ENCODE data around the gene HOXA4. TPM values are rescaled to one million over a fixed set of nuclear protein-coding genes. Genes with fewer than 3 reads are reported as not detected.

HOXA4 gene
- total RNA-seq, 1 experiment from 2014 or later = not detected

GRCh38 chr7:27143023-27143949 lies 12.7 kb upstream of the HOXA4 start, which contains the start of gene HOXA5 (continued):
- TF ChIP-seq, protein P1, sequence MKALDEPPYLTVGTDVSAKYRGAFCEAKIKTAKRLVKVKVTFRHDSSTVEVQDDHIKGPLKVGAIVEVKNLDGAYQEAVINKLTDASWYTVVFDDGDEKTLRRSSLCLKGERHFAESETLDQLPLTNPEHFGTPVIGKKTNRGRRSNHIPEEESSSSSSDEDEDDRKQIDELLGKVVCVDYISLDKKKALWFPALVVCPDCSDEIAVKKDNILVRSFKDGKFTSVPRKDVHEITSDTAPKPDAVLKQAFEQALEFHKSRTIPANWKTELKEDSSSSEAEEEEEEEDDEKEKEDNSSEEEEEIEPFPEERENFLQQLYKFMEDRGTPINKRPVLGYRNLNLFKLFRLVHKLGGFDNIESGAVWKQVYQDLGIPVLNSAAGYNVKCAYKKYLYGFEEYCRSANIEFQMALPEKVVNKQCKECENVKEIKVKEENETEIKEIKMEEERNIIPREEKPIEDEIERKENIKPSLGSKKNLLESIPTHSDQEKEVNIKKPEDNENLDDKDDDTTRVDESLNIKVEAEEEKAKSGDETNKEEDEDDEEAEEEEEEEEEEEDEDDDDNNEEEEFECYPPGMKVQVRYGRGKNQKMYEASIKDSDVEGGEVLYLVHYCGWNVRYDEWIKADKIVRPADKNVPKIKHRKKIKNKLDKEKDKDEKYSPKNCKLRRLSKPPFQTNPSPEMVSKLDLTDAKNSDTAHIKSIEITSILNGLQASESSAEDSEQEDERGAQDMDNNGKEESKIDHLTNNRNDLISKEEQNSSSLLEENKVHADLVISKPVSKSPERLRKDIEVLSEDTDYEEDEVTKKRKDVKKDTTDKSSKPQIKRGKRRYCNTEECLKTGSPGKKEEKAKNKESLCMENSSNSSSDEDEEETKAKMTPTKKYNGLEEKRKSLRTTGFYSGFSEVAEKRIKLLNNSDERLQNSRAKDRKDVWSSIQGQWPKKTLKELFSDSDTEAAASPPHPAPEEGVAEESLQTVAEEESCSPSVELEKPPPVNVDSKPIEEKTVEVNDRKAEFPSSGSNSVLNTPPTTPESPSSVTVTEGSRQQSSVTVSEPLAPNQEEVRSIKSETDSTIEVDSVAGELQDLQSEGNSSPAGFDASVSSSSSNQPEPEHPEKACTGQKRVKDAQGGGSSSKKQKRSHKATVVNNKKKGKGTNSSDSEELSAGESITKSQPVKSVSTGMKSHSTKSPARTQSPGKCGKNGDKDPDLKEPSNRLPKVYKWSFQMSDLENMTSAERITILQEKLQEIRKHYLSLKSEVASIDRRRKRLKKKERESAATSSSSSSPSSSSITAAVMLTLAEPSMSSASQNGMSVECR (CRISPR knock-in tag; IDR thresholded peaks at IDR 0.05; ENCODE audit: borderline replicate concordance) = no peak
- TF ChIP-seq, protein P2, sequence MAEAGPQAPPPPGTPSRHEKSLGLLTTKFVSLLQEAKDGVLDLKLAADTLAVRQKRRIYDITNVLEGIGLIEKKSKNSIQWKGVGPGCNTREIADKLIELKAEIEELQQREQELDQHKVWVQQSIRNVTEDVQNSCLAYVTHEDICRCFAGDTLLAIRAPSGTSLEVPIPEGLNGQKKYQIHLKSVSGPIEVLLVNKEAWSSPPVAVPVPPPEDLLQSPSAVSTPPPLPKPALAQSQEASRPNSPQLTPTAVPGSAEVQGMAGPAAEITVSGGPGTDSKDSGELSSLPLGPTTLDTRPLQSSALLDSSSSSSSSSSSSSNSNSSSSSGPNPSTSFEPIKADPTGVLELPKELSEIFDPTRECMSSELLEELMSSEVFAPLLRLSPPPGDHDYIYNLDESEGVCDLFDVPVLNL (CRISPR knock-in tag; IDR thresholded peaks at IDR 0.05; ENCODE audit: borderline replicate concordance, low read depth) = no peak
- TF ChIP-seq ZNF317 (CRISPR knock-in tag; IDR thresholded peaks at IDR 0.05; ENCODE audit: borderline replicate concordance, low read depth) (no peak), TEAD4 (CRISPR knock-in tag; IDR thresholded peaks at IDR 0.05) (0 out of 2 replicates have a peak, but pooled peaks have one; percentile 17), ETV6 (CRISPR knock-in tag; IDR thresholded peaks at IDR 0.05) (peak; percentile 60; the same call in 1 of the 2 replicates), TEAD1 (CRISPR knock-in tag; IDR thresholded peaks at IDR 0.05) (0 out of 2 replicates have a peak, but pooled peaks have one; percentile 18), ATF1 (CRISPR knock-in tag; IDR thresholded peaks at IDR 0.05) (no peak), ZNF416 (CRISPR knock-in tag; IDR thresholded peaks at IDR 0.05) (no peak), MAX (CRISPR knock-in tag; IDR thresholded peaks at IDR 0.05) (0 out of 2 replicates have a peak, but pooled peaks have one; percentile 33), SMAD4 (CRISPR knock-in tag; IDR thresholded peaks at IDR 0.05) (no peak)
- TF ChIP-seq, protein P3, sequence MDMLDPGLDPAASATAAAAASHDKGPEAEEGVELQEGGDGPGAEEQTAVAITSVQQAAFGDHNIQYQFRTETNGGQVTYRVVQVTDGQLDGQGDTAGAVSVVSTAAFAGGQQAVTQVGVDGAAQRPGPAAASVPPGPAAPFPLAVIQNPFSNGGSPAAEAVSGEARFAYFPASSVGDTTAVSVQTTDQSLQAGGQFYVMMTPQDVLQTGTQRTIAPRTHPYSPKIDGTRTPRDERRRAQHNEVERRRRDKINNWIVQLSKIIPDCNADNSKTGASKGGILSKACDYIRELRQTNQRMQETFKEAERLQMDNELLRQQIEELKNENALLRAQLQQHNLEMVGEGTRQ (CRISPR knock-in tag; IDR thresholded peaks at IDR 0.05) = peak; percentile 85

- TF ChIP-seq OVOL2 (CRISPR knock-in tag; IDR thresholded peaks at IDR 0.05; ENCODE audit: borderline replicate concordance) (no peak), ELF4 (CRISPR knock-in tag; IDR thresholded peaks at IDR 0.05; ENCODE audit: low read depth) (no peak), CREB1 (CRISPR knock-in tag; IDR thresholded peaks at IDR 0.05) (no peak), AR (CRISPR knock-in tag; IDR thresholded peaks at IDR 0.05) (no peak), SP1 (CRISPR knock-in tag; conservative IDR thresholded peaks at IDR 0.05) (no peak), SMAD4 (CRISPR knock-in tag; IDR thresholded peaks at IDR 0.05) (no peak), ZNF423 (CRISPR knock-in tag; IDR thresholded peaks at IDR 0.05) (no peak), ZNF532 (CRISPR knock-in tag; IDR thresholded peaks at IDR 0.05; ENCODE audit: borderline replicate concordance) (no peak), FOXJ3 (CRISPR knock-in tag; IDR thresholded peaks at IDR 0.05; ENCODE audit: borderline replicate concordance) (no peak), ZNF232 (CRISPR knock-in tag; IDR thresholded peaks at IDR 0.05) (no peak)
- Mint-ChIP-seq H3K4me1 (peaks cover 23% of the 10 kb centered on the region), H3K36me3 (no peaks in the 10 kb centered on the region), H3K27ac (no peak overlapping the region), H3K27me3 (ENCODE audit: low read depth) (peaks cover 100% of the 10 kb centered on the region), H3K4me3 (peak overlapping the region; percentile 74), H3K9me3 (no peaks in the 10 kb centered on the region)
- CTCF ChIA-PET = interaction anchor here (0.8 to 3.8 kb wide), 19 partner anchors 8 to 767 kb away, joined by 3 to 39 read pairs (median 6); partner anchors contain the start of genes HOXA13, HOXA3, HOXA4 and HOXA7
- POLR2A ChIA-PET = interaction anchor here (1.2 kb wide), 1 partner anchor 29 kb away, joined by 3 read pairs; no protein-coding TSS in a partner anchor
- no peak for ATAC-seq
- no peak for DNase-seq (ENCODE audit: low spot score)
Measured at GRCh38 chr7:27142580-27143022, 12.0 kb upstream of the HOXA4 start.

Data from WTC11 (cell line).